Neural cell (in vitro differentiated cells): ENCODE data around the gene DYRK3. TPM values are rescaled to one million over a fixed set of nuclear protein-coding genes. Genes with fewer than 3 reads are reported as not detected.

Experiments
- H2AFZ ChIP-seq: fragments of 200-600, 300-800 bp; sonication (generic), shearing (Covaris generic); 2 replicates; pipeline ENCODE4 v1.6.0; 2014; ENCODE audit warnings: low read depth, mild to moderate bottlenecking, antibody characterized with exemption, low read length, moderate library complexity
- H3F3A ChIP-seq: fragments of 200-600 bp; shearing (Covaris generic); 2 replicates; pipeline ENCODE4 v1.6.1; 2016; ENCODE audit warnings: mild to moderate bottlenecking, moderate library complexity, mixed read lengths, antibody characterized with exemption, low read length; ENCODE audit not compliant: insufficient read depth, poor library complexity, severe bottlenecking
- H3K27ac ChIP-seq: fragments of 200-600, 300-800 bp; sonication (generic), shearing (Covaris generic); 2 replicates; pipeline ENCODE4 v1.5.1; 2014; ENCODE audit warnings: mild to moderate bottlenecking, low read length, moderate library complexity
- H3K27me3 ChIP-seq: fragments of 300-800, 200-600 bp; sonication (generic), shearing (Covaris generic); 2 replicates; pipeline ENCODE4 v1.6.0; 2014; ENCODE audit warnings: mild to moderate bottlenecking, low read depth, low read length, moderate library complexity; ENCODE audit not compliant: insufficient read depth
- H3K36me3 ChIP-seq: fragments of 300-800, 200-600 bp; sonication (generic), shearing (Covaris generic); 2 replicates; pipeline ENCODE4 v1.5.1; 2014; ENCODE audit warnings: mild to moderate bottlenecking, antibody characterized with exemption, low read length, moderate library complexity; ENCODE audit not compliant: insufficient read depth
- H3K4me2 ChIP-seq: fragments of 300-800, 200-600 bp; sonication (generic), shearing (Covaris generic); 2 replicates; pipeline ENCODE4 v1.6.0; 2014; ENCODE audit warnings: mild to moderate bottlenecking, low read length
- H3K4me3 ChIP-seq: fragments of 300-800, 200-600 bp; sonication (generic), shearing (Covaris generic); 2 replicates; pipeline ENCODE4 v1.5.1; 2014; ENCODE audit warnings: mild to moderate bottlenecking, low read length, moderate library complexity
- H3K79me2 ChIP-seq: fragments of 200-600 bp; shearing (Covaris generic); replicated peaks from 2 replicates; pipeline ENCODE4 v1.6.0; 2014; ENCODE audit warnings: mild to moderate bottlenecking, low read length, moderate library complexity; ENCODE audit not compliant: insufficient read depth
- H3K9ac ChIP-seq: fragments of 300-800, 200-600 bp; sonication (generic), shearing (Covaris generic); 2 replicates; pipeline ENCODE4 v1.6.1; 2016; ENCODE audit warnings: mild to moderate bottlenecking, low read length, mixed read lengths
- H3K9me2 ChIP-seq: fragments of 200-600 bp; shearing (Covaris generic); 2 replicates; pipeline ENCODE4 v1.6.1; 2016; ENCODE audit warnings: mild to moderate bottlenecking, low read length, mixed read lengths; ENCODE audit not compliant: insufficient read depth
- H3K9me3 ChIP-seq: fragments of 200-600, 300-800 bp; sonication (generic), shearing (Covaris generic); 2 replicates; pipeline ENCODE4 v1.6.1; 2016; ENCODE audit warnings: mild to moderate bottlenecking, mixed run types, low read length, moderate library complexity, mixed read lengths
- H4K20me1 ChIP-seq: fragments of 200-600 bp; shearing (Covaris generic); 2 replicates; pipeline ENCODE4 v1.6.1; 2016; ENCODE audit warnings: mild to moderate bottlenecking, mixed run types; ENCODE audit not compliant: insufficient read depth
- CTCF ChIP-seq: fragments of 450-650 bp; IDR thresholded peaks from 2 replicates; pipeline ENCODE4 v1.5.1; 2014; ENCODE audit warnings: antibody characterized with exemption, mild to moderate bottlenecking, moderate library complexity; ENCODE audit not compliant: poor library complexity, severe bottlenecking
- EP300 ChIP-seq: fragments of 450-650 bp; conservative IDR thresholded peaks from 2 replicates; pipeline ENCODE4 v1.6.1; 2014; ENCODE audit warnings: antibody characterized with exemption, mild to moderate bottlenecking, moderate library complexity; ENCODE audit not compliant: poor library complexity, severe bottlenecking
- EZH2 ChIP-seq: fragments of 200-600, 300-800 bp; shearing (Covaris generic), sonication (generic); IDR thresholded peaks from 2 replicates; pipeline ENCODE4 v1.6.1; 2014; ENCODE audit warnings: antibody characterized with exemption, low read length, borderline replicate concordance, mild to moderate bottlenecking; ENCODE audit not compliant: insufficient read depth, poor library complexity, severe bottlenecking
- MXI1 ChIP-seq: fragments of 450-650 bp; conservative IDR thresholded peaks from 2 replicates; pipeline ENCODE4 v1.6.1; 2014; ENCODE audit warnings: antibody characterized with exemption, mild to moderate bottlenecking; ENCODE audit not compliant: poor library complexity, severe bottlenecking
- POLR2AphosphoS5 ChIP-seq: IDR thresholded peaks from 2 replicates; pipeline ENCODE4 v1.6.1; 2012
- RAD21 ChIP-seq: fragments of 450-650 bp; conservative IDR thresholded peaks from 2 replicates; pipeline ENCODE4 v1.6.1; 2014; ENCODE audit warnings: antibody characterized with exemption, mild to moderate bottlenecking, moderate library complexity
- SMC3 ChIP-seq: fragments of 450-650 bp; conservative IDR thresholded peaks from 2 replicates; pipeline ENCODE4 v1.6.1; 2014; ENCODE audit warnings: antibody characterized with exemption, mild to moderate bottlenecking, moderate library complexity; ENCODE audit not compliant: poor library complexity
- TAF1 ChIP-seq: IDR thresholded peaks from 2 replicates; pipeline ENCODE4 v1.6.1; 2012; ENCODE audit warnings: low read depth
- polyA plus RNA-seq: library from polyadenylated mRNA; depleted of rRNA; stranded (reverse); fragments of >200 nt; gene quantifications from 2 replicates; pipeline ENCODE4 v1.2.3, GENCODE V29; 2014
- TF ChIP-seq, protein P1 (sequence below): IDR thresholded peaks from 2 replicates; pipeline ENCODE4 v1.6.1; 2012; ENCODE audit warnings: borderline replicate concordance

Gene DYRK3
- polyA plus RNA-seq, 1 donor from 2014 or later: 7.5 TPM

DNA sequence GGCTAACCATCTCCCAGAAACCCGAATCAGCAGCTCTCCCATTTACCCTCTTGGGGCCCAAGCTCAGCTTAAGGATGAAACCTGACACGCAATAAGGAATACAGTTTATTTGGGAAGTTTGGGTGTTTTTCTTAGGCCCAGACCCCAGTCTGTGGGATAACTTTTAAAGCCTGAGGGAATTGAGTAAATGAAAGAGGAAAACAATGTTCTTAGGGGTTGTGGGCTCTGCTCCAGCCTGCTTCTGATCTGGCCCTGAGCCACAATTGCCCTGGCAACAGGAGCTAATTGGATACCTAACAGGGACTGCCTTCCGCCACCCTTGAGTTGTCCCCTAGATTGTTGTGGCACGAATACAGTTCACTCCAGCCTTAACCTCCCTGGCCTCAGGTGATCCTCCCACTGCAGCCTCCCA lies 20.1 kb downstream of the DYRK3 start:
- no peaks in the 10 kb centered on the region for H3K9me3 ChIP-seq
- no peak overlapping the region for H3K9ac ChIP-seq
- no peaks in the 10 kb centered on the region for H3K9me2 ChIP-seq
- no peak overlapping the region for H3K27ac ChIP-seq
- no peaks in the 10 kb centered on the region for H4K20me1 ChIP-seq
- no peaks in the 10 kb centered on the region for H3K79me2 ChIP-seq
- no peak overlapping the region for H3K4me2 ChIP-seq
- H3F3A ChIP-seq: no peaks in the 10 kb centered on the region
- TF ChIP-seq EP300: no peak
- TF ChIP-seq CTCF: no peak
- TF ChIP-seq MXI1: no peak
- no peak for TF ChIP-seq TAF1
- no peak for TF ChIP-seq RAD21
- TF ChIP-seq SMC3: no peak
- no peak for TF ChIP-seq EZH2
- TF ChIP-seq POLR2AphosphoS5: no peak
- TF ChIP-seq, protein P1, sequence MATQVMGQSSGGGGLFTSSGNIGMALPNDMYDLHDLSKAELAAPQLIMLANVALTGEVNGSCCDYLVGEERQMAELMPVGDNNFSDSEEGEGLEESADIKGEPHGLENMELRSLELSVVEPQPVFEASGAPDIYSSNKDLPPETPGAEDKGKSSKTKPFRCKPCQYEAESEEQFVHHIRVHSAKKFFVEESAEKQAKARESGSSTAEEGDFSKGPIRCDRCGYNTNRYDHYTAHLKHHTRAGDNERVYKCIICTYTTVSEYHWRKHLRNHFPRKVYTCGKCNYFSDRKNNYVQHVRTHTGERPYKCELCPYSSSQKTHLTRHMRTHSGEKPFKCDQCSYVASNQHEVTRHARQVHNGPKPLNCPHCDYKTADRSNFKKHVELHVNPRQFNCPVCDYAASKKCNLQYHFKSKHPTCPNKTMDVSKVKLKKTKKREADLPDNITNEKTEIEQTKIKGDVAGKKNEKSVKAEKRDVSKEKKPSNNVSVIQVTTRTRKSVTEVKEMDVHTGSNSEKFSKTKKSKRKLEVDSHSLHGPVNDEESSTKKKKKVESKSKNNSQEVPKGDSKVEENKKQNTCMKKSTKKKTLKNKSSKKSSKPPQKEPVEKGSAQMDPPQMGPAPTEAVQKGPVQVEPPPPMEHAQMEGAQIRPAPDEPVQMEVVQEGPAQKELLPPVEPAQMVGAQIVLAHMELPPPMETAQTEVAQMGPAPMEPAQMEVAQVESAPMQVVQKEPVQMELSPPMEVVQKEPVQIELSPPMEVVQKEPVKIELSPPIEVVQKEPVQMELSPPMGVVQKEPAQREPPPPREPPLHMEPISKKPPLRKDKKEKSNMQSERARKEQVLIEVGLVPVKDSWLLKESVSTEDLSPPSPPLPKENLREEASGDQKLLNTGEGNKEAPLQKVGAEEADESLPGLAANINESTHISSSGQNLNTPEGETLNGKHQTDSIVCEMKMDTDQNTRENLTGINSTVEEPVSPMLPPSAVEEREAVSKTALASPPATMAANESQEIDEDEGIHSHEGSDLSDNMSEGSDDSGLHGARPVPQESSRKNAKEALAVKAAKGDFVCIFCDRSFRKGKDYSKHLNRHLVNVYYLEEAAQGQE: no peak
- no peaks in the 10 kb centered on the region for H3K27me3 ChIP-seq
- no peaks in the 10 kb centered on the region for H3K36me3 ChIP-seq
- H2AFZ ChIP-seq: no peak overlapping the region
- H3K4me3 ChIP-seq: no peak overlapping the region

DNA sequence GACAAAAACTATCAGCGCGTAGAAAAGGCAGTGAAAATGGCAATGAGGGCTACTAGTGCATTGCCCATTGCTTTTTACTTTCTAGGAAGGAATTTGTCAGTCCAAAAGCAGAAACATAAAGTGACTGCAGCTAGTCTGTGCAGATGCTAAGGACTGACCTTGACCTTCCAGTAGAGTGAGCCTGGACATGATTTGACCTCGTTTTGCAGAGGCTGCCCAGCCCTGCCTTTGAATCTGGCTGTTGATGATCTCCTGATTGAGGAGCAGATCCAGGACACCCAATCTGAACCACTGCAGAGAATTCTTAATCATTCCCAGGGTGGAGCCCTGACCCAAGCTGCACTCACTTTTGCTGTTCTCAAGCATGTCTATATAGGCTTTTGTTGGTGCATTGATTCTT lies 21.6 kb downstream of the DYRK3 start:
- H3K36me3 ChIP-seq: no peaks in the 10 kb centered on the region
- H3K79me2 ChIP-seq: no peaks in the 10 kb centered on the region
- no peaks in the 10 kb centered on the region for H3K9me3 ChIP-seq
- no peaks in the 10 kb centered on the region for H3F3A ChIP-seq
- H3K4me3 ChIP-seq: no peak overlapping the region
- H4K20me1 ChIP-seq: no peaks in the 10 kb centered on the region
- no peaks in the 10 kb centered on the region for H3K9me2 ChIP-seq
- TF ChIP-seq EP300 (no peak), POLR2AphosphoS5 (no peak), RAD21 (no peak), EZH2 (no peak), MXI1 (no peak), CTCF (no peak), TAF1 (no peak), SMC3 (no peak)
- TF ChIP-seq, protein P1: no peak
- no peak overlapping the region for H3K9ac ChIP-seq
- no peak overlapping the region for H2AFZ ChIP-seq
- H3K27me3 ChIP-seq: no peaks in the 10 kb centered on the region
- no peak overlapping the region for H3K4me2 ChIP-seq
- H3K27ac ChIP-seq: no peak overlapping the region
